B cell (primary cell): ENCODE results near the gene ELAVL4. TPM values are rescaled to one million over a fixed set of nuclear protein-coding genes. Genes with fewer than 3 reads are reported as not detected.
"Not testable (repeated sequence)": the region's sequence is repeated elsewhere in the genome, so short reads cannot be mapped to it uniquely, and the experiment has no call there.

Experiments used
- ATAC-seq: fragments of 200-7000 bp; cut with Tn5 transposase; one replicate; pipeline ENCODE4 v1.10.0; 2021; ENCODE audit warnings: low read depth, mild to moderate bottlenecking, moderate number of reproducible peaks, moderate library complexity
- CTCF ChIA-PET: fragments of 350-600 bp; sonication (Branson Sonifier 250); formaldehyde crosslinking; loops from one replicate; lab custom pipeline; 2021; ENCODE audit warnings: antibody characterized with exemption, inconsistent platforms; lab: Charles Lee
- POLR2A ChIA-PET: fragments of 350-600 bp; sonication (Branson Sonifier 250); formaldehyde crosslinking; loops from one replicate; lab custom pipeline; 2021; ENCODE audit warnings: antibody characterized with exemption; lab: Charles Lee
- DNase-seq: peaks from one replicate; pipeline ENCODE4 v3.0.0; 2013
- H2AFZ ChIP-seq: 2 replicates; pipeline ENCODE4 v1.6.1; 2012; ENCODE audit warnings: mild to moderate bottlenecking, low read depth, low read length; ENCODE audit not compliant: insufficient read depth, poor library complexity, severe bottlenecking
- H3K27ac ChIP-seq, 2 donors: 1 replicate in 1 of 2; 2 replicates in 1 of 2; pipeline ENCODE4 v1.5.1; 2012 to 2013; ENCODE audit warnings: low read length in 2 of 2, mild to moderate bottlenecking in 2 of 2, moderate library complexity in 1 of 2
- H3K27me3 ChIP-seq, 4 experiments: fragments of 200-600 bp in 1 of 4; sonication (generic) in 1 of 4; replicated peaks in 1 of 4; 1 replicate in 2 of 4; 2 replicates in 2 of 4; pipeline versions ENCODE4 v1.6.1 to v1.7.0; 2013 to 2016; ENCODE audit warnings: low read length in 3 of 4, mild to moderate bottlenecking in 2 of 4, mixed read lengths in 1 of 4, moderate library complexity in 1 of 4; ENCODE audit not compliant: insufficient read depth in 4 of 4, control insufficient read depth in 3 of 4; ENCODE audit errors: control extremely low read depth in 1 of 4
- H3K36me3 ChIP-seq, 2 experiments: replicated peaks in 1 of 2; 1 replicate in 1 of 2; 2 replicates in 1 of 2; pipeline versions ENCODE4 v1.6.1 to v1.7.1; 2013; ENCODE audit warnings: low read length in 1 of 2; ENCODE audit not compliant: insufficient read depth in 2 of 2, control insufficient read depth in 1 of 2; ENCODE audit errors: control extremely low read depth in 1 of 2, extremely low read depth in 1 of 2
- H3K4me1 ChIP-seq, 2 donors: fragments of 200-600 bp in 1 of 2; sonication (generic) in 1 of 2; 1 replicate in 1 of 2; 2 replicates in 1 of 2; pipeline versions ENCODE4 v1.5.1 to v1.6.1; 2013 to 2017; ENCODE audit warnings: low read length in 2 of 2; ENCODE audit not compliant: control insufficient read depth in 2 of 2, insufficient read depth in 2 of 2
- H3K4me2 ChIP-seq: replicated peaks from 2 replicates; pipeline ENCODE3; 2012; ENCODE audit warnings: mild to moderate bottlenecking, low read depth, low read length; ENCODE audit not compliant: poor library complexity, severe bottlenecking
- H3K4me3 ChIP-seq, 5 experiments: fragments of 200-600 bp in 1 of 5; sonication (generic) in 1 of 5; 1 replicate in 3 of 5; 2 replicates in 2 of 5; pipeline versions ENCODE4 v1.5.1 to v1.7.0; 2011 to 2016; ENCODE audit warnings: low read length in 4 of 5, mild to moderate bottlenecking in 4 of 5, low read depth in 2 of 5, control low read depth in 1 of 5, moderate library complexity in 1 of 5; ENCODE audit not compliant: insufficient read depth in 1 of 5; ENCODE audit errors: control extremely low read depth in 1 of 5, extremely low read depth in 1 of 5
- H3K79me2 ChIP-seq: fragments of 200-600 bp; sonication (generic); one replicate; pipeline ENCODE4 v1.6.0; 2016; ENCODE audit warnings: low read length; ENCODE audit not compliant: control insufficient read depth, insufficient read depth
- H3K9ac ChIP-seq: fragments of 200-600 bp; sonication (generic); 2 replicates; pipeline ENCODE4 v1.6.1; 2017; ENCODE audit warnings: mild to moderate bottlenecking, low read length, moderate library complexity
- H3K9me3 ChIP-seq, 3 donors: one replicate each; pipeline versions ENCODE4 v1.6.1 to v1.7.1; 2013; ENCODE audit warnings: low read length in 2 of 3; ENCODE audit not compliant: control insufficient read depth in 2 of 3, insufficient read depth in 1 of 3; ENCODE audit errors: control extremely low read depth in 1 of 3
- H4K20me1 ChIP-seq: 2 replicates; pipeline ENCODE4 v1.6.0; 2012; ENCODE audit warnings: mild to moderate bottlenecking, low read length; ENCODE audit not compliant: insufficient read depth, control insufficient read depth, poor library complexity, severe bottlenecking
- H3K27ac Mint-ChIP-seq: one replicate; pipeline ENCODE4 v1.8.0; 2021; ENCODE audit warnings: mixed read lengths
- H3K27me3 Mint-ChIP-seq: one replicate; pipeline ENCODE4 v1.8.0; 2021; ENCODE audit warnings: mixed read lengths
- H3K4me1 Mint-ChIP-seq: one replicate; pipeline ENCODE4 v1.8.0; 2021; ENCODE audit warnings: mixed read lengths
- H3K4me3 Mint-ChIP-seq: one replicate; pipeline ENCODE4 v1.8.0; 2021; ENCODE audit warnings: mixed read lengths
- H3K9me3 Mint-ChIP-seq: one replicate; pipeline ENCODE4 v1.8.0; 2022; ENCODE audit warnings: mixed read lengths; ENCODE audit not compliant: insufficient read depth
- CTCF ChIP-seq: fragments of 200-600 bp; IDR thresholded peaks from one replicate; pipeline ENCODE4 v1.8.0; 2022; ENCODE audit warnings: antibody characterized with exemption, mild to moderate bottlenecking
- EZH2 ChIP-seq: IDR thresholded peaks from 2 replicates; pipeline ENCODE4 v1.6.1; 2012; ENCODE audit warnings: borderline replicate concordance, low read depth, mild to moderate bottlenecking, moderate library complexity, low read length; ENCODE audit not compliant: insufficient read depth, poor library complexity, severe bottlenecking
- WGBS: methylation state at CpG from one replicate; pipeline ENCODE4 v1.1.5; 2013; ENCODE audit warnings: missing lambda C conversion rate; ENCODE audit not compliant: insufficient coverage; 5-methylcytosine and 5-hydroxymethylcytosine counted together
- intact Hi-C: fragments of 100-400 bp; cut with micrococcal nuclease; formaldehyde crosslinking; loops from one replicate; pipeline ENCODE4 v1.10.0; 2022
- polyA plus RNA-seq: library from polyadenylated mRNA; depleted of rRNA; stranded (reverse); fragments of >200 nt; gene quantifications from 2 replicates; pipeline ENCODE4 v1.2.3, GENCODE V29; 2012
- total RNA-seq, 2 donors: library from RNA; stranded (reverse); fragments of 120-200 nt in 1 of 2; gene quantifications; 1 replicate in 1 of 2; 2 replicates in 1 of 2; pipeline versions ENCODE4 v1.2.3 to v1.2.4, GENCODE V29; 2013 to 2022

ELAVL4 gene
- total and polyA plus RNA-seq, 2 donors (not counting 1 experiment from before 2014, with no cell fraction given) = not detected

DNA sequence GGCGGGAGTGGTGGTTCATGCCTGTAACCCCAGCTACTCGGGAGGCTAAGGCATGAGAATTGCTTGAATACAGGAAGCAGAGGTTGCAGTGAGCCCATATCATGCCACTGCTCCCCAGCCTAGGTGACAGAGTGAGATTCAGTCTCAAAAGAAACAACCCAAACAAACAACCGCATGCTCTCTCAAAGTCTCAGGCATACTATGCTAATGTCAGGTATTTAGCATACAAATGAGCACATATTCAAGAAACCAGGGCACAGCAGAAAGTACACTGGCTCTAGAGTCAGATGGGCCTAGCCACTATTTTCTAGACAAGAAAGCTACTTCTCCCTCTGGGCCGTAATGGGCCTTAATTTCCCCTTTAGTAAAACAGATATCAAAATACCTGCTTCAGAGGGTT, 55.0 kb downstream of the ELAVL4 start:
- Histone ChIP-seq H3K4me3 (no peak overlapping the region), H3K79me2 (no peaks in the 10 kb centered on the region), H3K4me2 (no peak overlapping the region), H3K9ac (no peak overlapping the region), H3K27me3 (no peaks in the 10 kb centered on the region), H2AFZ (no peak overlapping the region), H3K27ac (no peak overlapping the region), H3K36me3 (no peaks in the 10 kb centered on the region), H3K4me1 (no peaks in the 10 kb centered on the region), H4K20me1 (no peaks in the 10 kb centered on the region), H3K9me3 (no peaks in the 10 kb centered on the region)
- 100% methylated on average over 1 of the region's 4 CpGs for WGBS
- DNase-seq = no peak
- H3K9me3 Mint-ChIP-seq = no peaks in the 10 kb centered on the region
- no peak overlapping the region for H3K4me3 Mint-ChIP-seq
- H3K27me3 Mint-ChIP-seq = no peaks in the 10 kb centered on the region
- intact Hi-C loops = no loop called here
- H3K27ac Mint-ChIP-seq = no peak overlapping the region
- TF ChIP-seq CTCF (no peak), EZH2 (no peak)
- H3K4me1 Mint-ChIP-seq = no peaks in the 10 kb centered on the region
- ATAC-seq = no peak
- CTCF ChIA-PET = no interaction called here
- POLR2A ChIA-PET = no interaction called here

GRCh38 chr1:50166351-50166750, 57.6 kb downstream of the ELAVL4 start:
- H3K27ac Mint-ChIP-seq, H3K27me3 Mint-ChIP-seq, intact Hi-C loops, H3K27me3 ChIP-seq, H3K4me1 Mint-ChIP-seq, CTCF ChIA-PET, H3K4me3 ChIP-seq, ATAC-seq, H3K27ac ChIP-seq, H3K9ac ChIP-seq, H3K4me1 ChIP-seq, H2AFZ ChIP-seq, H3K36me3 ChIP-seq, H3K4me2 ChIP-seq, POLR2A ChIA-PET, H3K9me3 ChIP-seq, H3K79me2 ChIP-seq, H3K4me3 Mint-ChIP-seq, DNase-seq, H3K9me3 Mint-ChIP-seq, H4K20me1 ChIP-seq: not testable (repeated sequence)
- WGBS = no CpG with 5 or more reads among the region's 1 CpG
